ENCODE measurements around the gene LGALS4.
"Not testable (repeated sequence)": the region's sequence is repeated elsewhere in the genome, so short reads cannot be mapped to it uniquely, and the experiment has no call there.

The LGALS4 gene

GRCh38 chr19:38770228-38770948, 42.4 kb downstream of the LGALS4 start:
- DNase-seq (ENCODE audit: low read depth): not testable (repeated sequence)

- DNase-seq (ENCODE audit: low read depth): peak; percentile 72
Observed at GRCh38 chr19:38769635-38770211, 43.0 kb downstream of the LGALS4 start.

- no peak for DNase-seq (ENCODE audit: low read depth)
Observed at GRCh38 chr19:38766276-38767047, 46.3 kb downstream of the LGALS4 start.

DNA sequence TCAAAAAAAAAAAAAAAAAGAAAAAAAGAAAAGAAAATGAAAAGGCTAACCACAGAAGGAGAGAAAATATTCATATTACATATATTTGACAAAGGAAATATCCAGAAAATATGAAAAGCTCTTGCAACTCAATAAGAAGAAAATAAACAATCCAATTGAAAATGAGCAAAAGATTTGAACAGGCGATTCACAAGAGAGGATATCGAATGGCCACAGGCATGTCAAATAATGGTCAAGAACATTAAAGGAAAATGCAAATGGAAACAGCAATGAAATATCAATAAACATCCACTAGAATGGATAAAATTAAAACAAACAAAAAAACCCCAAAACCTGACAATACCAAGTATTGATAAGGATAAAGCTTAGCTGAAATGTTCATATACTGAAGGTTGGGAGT, 47.5 kb downstream of the LGALS4 start:
- DNase-seq (ENCODE audit: low read depth): no peak

DNA sequence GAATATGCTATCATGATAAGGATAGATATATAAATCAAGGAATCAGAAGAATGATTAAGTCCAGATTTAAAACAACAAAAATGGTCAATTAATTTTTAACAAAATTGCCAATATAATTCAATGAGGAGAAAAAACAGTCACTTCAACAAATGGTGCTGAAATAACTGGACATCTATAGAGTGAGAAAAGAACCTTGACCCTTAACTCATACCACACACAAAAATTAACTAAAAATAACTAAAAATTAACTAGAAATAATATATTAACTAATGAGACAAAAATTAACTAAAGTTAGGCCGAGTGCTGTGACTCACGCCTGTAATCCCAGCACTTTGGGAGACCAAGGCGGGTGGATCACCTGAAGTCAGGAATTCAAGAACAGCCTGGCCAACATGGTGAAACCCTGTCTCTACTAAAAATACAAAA, 48.9 kb downstream of the LGALS4 start:
- DNase-seq (ENCODE audit: low read depth): no peak

- DNase-seq (ENCODE audit: low read depth): not testable (repeated sequence)
Observed at GRCh38 chr19:38761884-38762389, 50.8 kb downstream of the LGALS4 start.

- DNase-seq (ENCODE audit: low read depth): not testable (repeated sequence)
Observed at GRCh38 chr19:38760805-38761517, 51.8 kb downstream of the LGALS4 start.

- DNase-seq (ENCODE audit: low read depth): no peak
Observed at GRCh38 chr19:38759590-38760003, 53.1 kb downstream of the LGALS4 start.

- DNase-seq (ENCODE audit: low read depth): not testable (repeated sequence)
Observed at GRCh38 chr19:38754196-38754595, 58.5 kb downstream of the LGALS4 start.

DNA sequence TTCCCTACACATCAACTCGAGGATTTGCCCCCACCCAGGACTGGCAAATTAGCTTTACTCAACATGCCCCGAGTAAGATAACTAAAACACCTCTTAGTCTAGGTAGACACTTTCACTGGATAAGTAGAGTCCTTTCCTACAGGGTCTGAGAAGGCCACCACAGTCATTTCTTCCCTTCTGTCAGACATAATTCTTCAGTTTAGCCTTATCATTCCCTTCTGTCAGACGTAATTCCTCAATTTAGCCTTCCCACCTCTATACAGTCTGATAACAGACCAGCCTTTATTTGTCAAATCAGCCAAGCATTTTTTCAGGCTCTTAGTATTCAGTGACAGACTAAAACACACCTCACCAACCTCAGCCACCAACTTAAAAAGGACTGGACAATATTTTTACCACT, 59.0 kb downstream of the LGALS4 start:
- not testable (repeated sequence) for DNase-seq (ENCODE audit: low read depth)

Measured in EH (cell line).